K562 (cell line): Measurements from ENCODE around the gene ESCO1. TPM values are rescaled to one million over a fixed set of nuclear protein-coding genes. Genes with fewer than 3 reads are reported as not detected.
A peak's percentile ranks its signal among the peaks of the same experiment; 100 is the strongest.

ENCODE experiments used
- ATAC-seq: fragments of 200-7000 bp; cut with Tn5 transposase; 3 replicates; pipeline ENCODE4 v1.9.1; 2020; ENCODE audit warnings: moderate library complexity
- BruUV-seq: library from RNA; stranded (reverse); fragments of 400-500 nt; replicated peaks from 2 replicates; lab custom pipeline; 2021; lab: Mats Ljungman, UMichigan
- CTCF ChIA-PET: fragments of 300-600 bp; formaldehyde crosslinking; extraction: SDS; loops from one replicate; lab custom pipeline; 2021; ENCODE audit warnings: low intra/inter-chr PET ratio; lab: Yijun Ruan, JAX
- POLR2A ChIA-PET: fragments of 300-600, 350-650 bp; sonication (Branson Sonifier 250); formaldehyde crosslinking; extraction: SDS; loops from one replicate; lab custom pipeline; 2021; ENCODE audit warnings: antibody characterized with exemption, inconsistent platforms; lab: Yijun Ruan, JAX
- DNase-seq, 4 experiments: peaks; one replicate each; pipeline versions ENCODE4 v3.0.0 to v3.0.0-alpha.2; 2011 to 2018; ENCODE audit warnings: low spot score in 3 of 4, mixed read lengths in 3 of 4; ENCODE audit errors: extremely low read depth in 1 of 4
- FAIRE-seq: peaks from 2 replicates; lab custom pipeline; 2011; peaks lifted over from hg19 to GRCh38; lab: Jason Lieb, UNC
- H2AFZ ChIP-seq: 2 replicates; pipeline ENCODE4 v1.6.0; 2011; ENCODE audit warnings: low read depth, low read length, control low read depth, inconsistent platforms
- H3K27ac ChIP-seq: fragments of 200-600 bp; 3 replicates; pipeline ENCODE4 v1.8.0; 2011; ENCODE audit warnings: low read depth, mild to moderate bottlenecking, control low read depth, inconsistent platforms, low read length, moderate library complexity, mixed read lengths; ENCODE audit errors: extremely low read depth
- H3K27me3 ChIP-seq, 2 experiments: fragments of 300-600 bp in 1 of 2; 2 replicates in 1 of 2; 3 replicates in 1 of 2; pipeline versions ENCODE4 v1.6.0 to v1.8.0; 2011; ENCODE audit warnings: inconsistent platforms in 2 of 2, low read length in 2 of 2, mild to moderate bottlenecking in 1 of 2, mixed read lengths in 1 of 2, moderate library complexity in 1 of 2; ENCODE audit not compliant: control insufficient read depth in 2 of 2, insufficient read depth in 2 of 2
- H3K36me3 ChIP-seq: fragments of 300-600 bp; 3 replicates; pipeline ENCODE4 v1.8.0; 2011; ENCODE audit warnings: mild to moderate bottlenecking, low read length, inconsistent platforms; ENCODE audit not compliant: control insufficient read depth, insufficient read depth
- H3K4me1 ChIP-seq, 2 experiments: fragments of 200-600 bp in 1 of 2; replicated peaks in 1 of 2; 2 replicates in 1 of 2; 3 replicates in 1 of 2; pipeline versions ENCODE4 v1.5.1 to v1.8.0; 2011; ENCODE audit warnings: inconsistent platforms in 2 of 2, low read length in 2 of 2, mild to moderate bottlenecking in 1 of 2, mixed read lengths in 1 of 2, moderate library complexity in 1 of 2; ENCODE audit not compliant: control insufficient read depth in 2 of 2, insufficient read depth in 2 of 2
- H3K4me2 ChIP-seq: 2 replicates; pipeline ENCODE4 v1.6.1; 2011; ENCODE audit warnings: low read length, control low read depth, inconsistent platforms, mixed read lengths; ENCODE audit not compliant: insufficient read depth
- H3K4me3 ChIP-seq: fragments of 200-600 bp; sonication (generic), shearing (Covaris generic); 2 replicates; pipeline ENCODE4 v1.5.1; 2016; ENCODE audit warnings: control low read depth, inconsistent platforms
- H3K79me2 ChIP-seq: fragments of 200-600 bp; 3 replicates; pipeline ENCODE4 v1.8.0; 2011; ENCODE audit warnings: low read length, inconsistent platforms; ENCODE audit not compliant: control insufficient read depth, insufficient read depth
- H3K9ac ChIP-seq, 2 experiments: 2 replicates each; pipeline versions ENCODE4 v1.6.0 to v1.6.1; 2011; ENCODE audit warnings: low read depth in 2 of 2, low read length in 2 of 2, control low read depth in 1 of 2, inconsistent platforms in 1 of 2, mild to moderate bottlenecking in 1 of 2, mixed read lengths in 1 of 2; ENCODE audit not compliant: insufficient read depth in 1 of 2
- H3K9me1 ChIP-seq: one replicate; pipeline ENCODE4 v1.6.0; 2011; ENCODE audit warnings: inconsistent platforms, mild to moderate bottlenecking, low read length, moderate library complexity; ENCODE audit not compliant: control insufficient read depth, insufficient read depth
- H3K9me3 ChIP-seq: replicated peaks from 2 replicates; pipeline ENCODE4 v1.5.1; 2011; ENCODE audit warnings: low read depth, low read length, inconsistent platforms; ENCODE audit not compliant: control insufficient read depth, insufficient read depth
- H4K20me1 ChIP-seq: replicated peaks from 2 replicates; pipeline ENCODE4 v1.6.1; 2011; ENCODE audit warnings: low read length, inconsistent platforms, mixed read lengths; ENCODE audit not compliant: control insufficient read depth, insufficient read depth
- FOXJ3 ChIP-seq: sonication (generic); formaldehyde crosslinking; IDR thresholded peaks from 2 replicates; pipeline ENCODE4 v1.4.0; 2020; ENCODE audit warnings: mild to moderate bottlenecking, missing genetic modification reagents
- HDAC3 ChIP-seq: fragments of 450-650 bp; IDR thresholded peaks from 2 replicates; pipeline ENCODE4 v1.6.1; 2018; ENCODE audit warnings: borderline replicate concordance, mild to moderate bottlenecking, moderate library complexity; ENCODE audit not compliant: partially characterized antibody
- HMG20A ChIP-seq: fragments of 450-650 bp; formaldehyde crosslinking; conservative IDR thresholded peaks from 2 replicates; pipeline ENCODE4 v1.4.0; 2020; ENCODE audit warnings: mild to moderate bottlenecking, mixed read lengths
- LARP7 ChIP-seq: fragments of 450-650 bp; IDR thresholded peaks from 2 replicates; pipeline ENCODE4 v1.6.1; 2016
- MAZ ChIP-seq, 2 experiments: fragments of 450-650 bp in 1 of 2; sonication (generic) in 1 of 2; formaldehyde crosslinking; IDR thresholded peaks in 1 of 2; conservative IDR thresholded peaks in 1 of 2; 2 replicates each; pipeline versions ENCODE4 v1.4.0 to v1.5.0; 2020; ENCODE audit warnings: mild to moderate bottlenecking in 1 of 2, missing genetic modification reagents in 1 of 2
- NONO ChIP-seq, 2 experiments: fragments of 200-400 bp in 1 of 2; fragments of 450-650 bp in 1 of 2; formaldehyde crosslinking in 1 of 2; IDR thresholded peaks; 2 replicates each; pipeline ENCODE4 v1.6.1; 2017; ENCODE audit warnings: low read depth in 2 of 2, mild to moderate bottlenecking in 2 of 2, moderate library complexity in 2 of 2, low read length in 1 of 2
- POLR2G ChIP-seq: fragments of 200-400 bp; formaldehyde crosslinking; IDR thresholded peaks from 2 replicates; pipeline ENCODE4 v1.6.1; 2017; ENCODE audit warnings: low read depth, mild to moderate bottlenecking, antibody characterized with exemption, low read length, moderate library complexity
- PRPF4 ChIP-seq: fragments of 200-400 bp; formaldehyde crosslinking; IDR thresholded peaks from one replicate; pipeline ENCODE4 v1.6.1; 2017; ENCODE audit warnings: low read length, low read depth, mild to moderate bottlenecking; ENCODE audit not compliant: insufficient read depth, poor library complexity, severe bottlenecking
- PTBP1 ChIP-seq: fragments of 200-400 bp; formaldehyde crosslinking; IDR thresholded peaks from 2 replicates; pipeline ENCODE4 v1.6.1; 2017; ENCODE audit warnings: low read depth, low read length
- YY1 ChIP-seq, 3 experiments: IDR thresholded peaks; 2 replicates each; pipeline ENCODE4 v1.6.1; 2011; ENCODE audit warnings: low read length in 2 of 3, mild to moderate bottlenecking in 2 of 3, moderate library complexity in 2 of 3, borderline replicate concordance in 1 of 3, control low read depth in 1 of 3, low read depth in 1 of 3; ENCODE audit not compliant: insufficient read depth in 3 of 3, insufficient replicate concordance in 2 of 3, control insufficient read depth in 1 of 3, insufficient read length in 1 of 3; ENCODE audit errors: extremely low read depth in 1 of 3
- ZBTB17 ChIP-seq: fragments of 450-650 bp; formaldehyde crosslinking; IDR thresholded peaks from 2 replicates; pipeline ENCODE4 v1.4.0; 2020; ENCODE audit warnings: mild to moderate bottlenecking
- WGBS: fragments of 100-300 bp; shearing (Covaris generic); methylation state at CpG from one replicate; pipeline ENCODE4 v1.1.6; 2016; ENCODE audit warnings: low coverage, mixed read lengths; ENCODE audit not compliant: insufficient coverage; ENCODE audit errors: missing lambda C conversion rate; 5-methylcytosine and 5-hydroxymethylcytosine counted together
- in situ Hi-C: fragments of 300-500 bp; cut with MboI; formaldehyde crosslinking; loops from 4 replicates; pipeline ENCODE4 v1.15.0; 2018; ENCODE audit warnings: inconsistent platforms, mixed read lengths
- intact Hi-C: fragments of 100-400 bp; cut with micrococcal nuclease; formaldehyde crosslinking; loops from 2 replicates; pipeline ENCODE4 v1.14.2; 2022
- polyA plus RNA-seq, 8 experiments: library from polyadenylated mRNA; depleted of rRNA in 4 of 8; stranded (reverse) in 5 of 8; unstranded in 3 of 8; fragments of >200 nt; fragmentation: Nextera tagmentation in 2 of 8; fragmentation: Illumina TruSeq in 1 of 8; extraction: Ambion mirVana in 2 of 8; extraction: Trizol in 1 of 8; gene quantifications; 2 replicates each; pipeline versions ENCODE4 v1.2.1 to v1.2.3, GENCODE V29; 2011 to 2014; ENCODE audit warnings: inconsistent platforms in 1 of 8, missing spikeins in 1 of 8
- total RNA-seq, 7 experiments: library from RNA; depleted of rRNA in 6 of 7; stranded (reverse); fragments of >200 nt in 6 of 7; fragmentation: Illumina TruSeq in 2 of 7; extraction: Trizol in 2 of 7; gene quantifications; 2 replicates each; pipeline versions ENCODE4 v1.2.1 to v1.2.3, GENCODE V29; 2011 to 2021; ENCODE audit warnings: low replicate concordance in 1 of 7
- TF ChIP-seq, protein P1 (sequence below), 2 experiments: fragments of 250-450 bp in 1 of 2; fragments of 450-650 bp in 1 of 2; sonication (Bioruptor Pico) in 1 of 2; IDR thresholded peaks; 2 replicates each; pipeline versions ENCODE4 v1.6.1 to v1.8.0; 2016 to 2021; ENCODE audit warnings: mild to moderate bottlenecking in 2 of 2, moderate library complexity in 2 of 2, missing compliant biosample characterization in 1 of 2, missing genetic modification characterization in 1 of 2
- TF ChIP-seq, protein P2 (sequence below): IDR thresholded peaks from 2 replicates; pipeline ENCODE4 v1.6.1; 2011; ENCODE audit not compliant: insufficient read length; ENCODE audit errors: extremely low read depth

ESCO1 gene
- total and polyA plus RNA-seq, 9 of the 15 experiments (the other 6 are each of a cell fraction or from before 2014, with no cell fraction given): 15.0 to 31.3 (median 19.6) TPM

DNA sequence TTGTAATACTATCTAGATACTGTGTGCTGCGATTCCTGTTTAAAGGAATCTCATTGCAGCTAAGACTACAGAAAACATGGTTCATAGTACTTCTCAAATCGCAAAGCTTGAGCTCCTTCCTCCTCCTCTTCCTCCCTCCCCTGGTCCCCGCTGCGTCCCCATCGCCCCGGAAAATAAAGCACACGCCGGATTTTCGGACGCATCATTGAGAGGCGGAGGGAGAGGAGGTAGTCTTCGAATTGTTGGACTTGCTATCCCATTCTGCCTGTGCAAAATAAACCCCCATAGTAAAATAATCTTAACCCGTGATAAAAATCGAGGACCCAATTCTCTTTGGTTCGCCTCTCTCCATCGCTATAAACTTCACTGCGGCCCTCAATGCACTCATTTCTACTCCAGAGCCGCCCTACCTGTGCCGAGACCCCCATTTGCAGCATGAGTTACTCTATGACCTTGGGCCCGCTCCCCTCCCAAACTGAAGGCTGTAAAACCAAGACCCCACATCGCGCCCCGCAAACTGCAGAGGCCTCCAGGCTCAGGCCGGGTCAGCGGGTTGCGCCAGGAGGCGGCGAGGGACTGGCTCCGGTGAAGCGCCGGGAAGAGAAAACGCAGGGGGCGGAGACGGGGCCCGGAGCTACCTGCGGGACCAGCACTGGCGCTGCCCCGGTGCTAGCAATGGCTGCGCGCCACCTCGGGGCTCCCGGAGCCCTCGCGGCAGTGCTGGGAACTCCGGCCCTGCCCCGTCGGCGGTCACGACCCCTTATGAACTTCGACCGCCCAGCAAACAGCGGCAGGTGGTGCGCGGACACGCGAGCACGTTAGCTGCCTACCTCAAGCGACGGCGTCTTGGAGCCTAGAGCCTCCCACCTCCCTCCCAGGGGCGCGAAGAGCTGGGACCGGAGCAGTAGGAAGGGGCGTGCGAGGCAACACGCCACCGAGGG lies 649 bp downstream of the ESCO1 start:
- POLR2A ChIA-PET: interaction anchor here (0.6 to 3.3 kb wide), 20 partner anchors 9 to 257 kb away, joined by 3 to 31 read pairs (median 4); partner anchors contain the start of genes MIB1 and SNRPD1
- CTCF ChIA-PET: interaction anchor here (0.6 kb wide), 1 partner anchor 10 kb away, joined by 3 read pairs; no protein-coding TSS in a partner anchor
- ATAC-seq (peak; percentile 77), DNase-seq (peak; percentile 40 to 79 (median 70)), FAIRE-seq (no peak)
- under 1% methylated on average over 67 of the region's 67 CpGs for WGBS
- H3K27me3 ChIP-seq: no peaks in the 10 kb centered on the region
- H3K9me1 ChIP-seq: no peaks in the 10 kb centered on the region
- H4K20me1 ChIP-seq: no peaks in the 10 kb centered on the region; the same call in 1 of the 2 replicates
- H3K36me3 ChIP-seq: peaks cover 1% of the 10 kb centered on the region; the same call in 1 of the 3 replicates
- intact Hi-C loops: no loop called here
- in situ Hi-C loops: no loop called here
- H3K4me3 ChIP-seq: peak overlapping the region; percentile 97
- H2AFZ ChIP-seq: peak overlapping the region; percentile 97
- H3K79me2 ChIP-seq: peaks cover 54% of the 10 kb centered on the region
- peaks cover 12 to 15% of the 10 kb centered on the region in 2 experiments for H3K4me1 ChIP-seq
- BruUV-seq: TSS peak; percentile 51
- peak overlapping the region; percentile 100 for H3K27ac ChIP-seq
- no peaks in the 10 kb centered on the region for H3K9me3 ChIP-seq
- peak overlapping the region; percentile 99 for H3K4me2 ChIP-seq
- peak overlapping the region; percentile 98 to 99 for H3K9ac ChIP-seq
- TF ChIP-seq HMG20A (CRISPR knock-in tag) (0 out of 2 replicates have a peak, but pooled peaks have one; percentile 17), FOXJ3 (CRISPR knock-in tag) (no peak), HDAC3 (no peak), PTBP1 (0 out of 2 replicates have a peak, but pooled peaks have one; percentile 45), ZBTB17 (peak; percentile 34; the same call in 1 of the 2 replicates), NONO (IDR thresholded peaks at IDR 0.05; ENCODE audit: low read depth in 2 of 2, low read length in 1 of 2) (0 out of 4 replicates have a peak, but pooled peaks of 1 of the 2 experiments have one; percentile 20), POLR2G (no peak), LARP7 (no peak), YY1 (IDR thresholded peaks at IDR 0.05; ENCODE audit: borderline replicate concordance in 1 of 3, control insufficient read depth in 1 of 3, extremely low read depth in 1 of 3, insufficient read depth in 3 of 3, insufficient read length in 1 of 3, insufficient replicate concordance in 2 of 3, low read depth in 1 of 3, low read length in 2 of 3) (peak; percentile 13 to 90 (median 82)), PRPF4 (peak; percentile 19), MAZ (CRISPR knock-in tag; conservative IDR thresholded peaks at IDR 0.05 in 1 of 2, IDR thresholded peaks at IDR 0.05 in 1 of 2) (0 out of 4 replicates have a peak, but pooled peaks of 1 of the 2 experiments have one; percentile 22)
- TF ChIP-seq, protein P1, sequence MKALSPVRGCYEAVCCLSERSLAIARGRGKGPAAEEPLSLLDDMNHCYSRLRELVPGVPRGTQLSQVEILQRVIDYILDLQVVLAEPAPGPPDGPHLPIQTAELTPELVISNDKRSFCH (CRISPR knock-in tag; IDR thresholded peaks at IDR 0.05): no peak
- TF ChIP-seq, protein P1 (tag; IDR thresholded peaks at IDR 0.05): 0 out of 2 replicates have a peak, but pooled peaks have one; percentile 37
- TF ChIP-seq, protein P2, sequence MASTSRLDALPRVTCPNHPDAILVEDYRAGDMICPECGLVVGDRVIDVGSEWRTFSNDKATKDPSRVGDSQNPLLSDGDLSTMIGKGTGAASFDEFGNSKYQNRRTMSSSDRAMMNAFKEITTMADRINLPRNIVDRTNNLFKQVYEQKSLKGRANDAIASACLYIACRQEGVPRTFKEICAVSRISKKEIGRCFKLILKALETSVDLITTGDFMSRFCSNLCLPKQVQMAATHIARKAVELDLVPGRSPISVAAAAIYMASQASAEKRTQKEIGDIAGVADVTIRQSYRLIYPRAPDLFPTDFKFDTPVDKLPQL: no peak
